GM19099 (cell line): ENCODE results near the gene ANKRD13B.

Experiments
- POLR2A ChIP-seq: IDR thresholded peaks from 3 replicates; pipeline ENCODE4 v1.6.1; 2011; ENCODE audit warnings: low read depth; ENCODE audit not compliant: insufficient read length; ENCODE audit errors: extremely low read depth

Gene ANKRD13B

GRCh38 chr17:29653995-29654714 lies 61.2 kb downstream of the ANKRD13B start:
- no peak for TF ChIP-seq POLR2A

GRCh38 chr17:29655323-29655722 lies 62.4 kb downstream of the ANKRD13B start:
- TF ChIP-seq POLR2A = no peak

- TF ChIP-seq POLR2A = no peak
These were observed 66.2 kb downstream of the ANKRD13B start for GRCh38 chr17:29659155-29659554.

GRCh38 chr17:29661213-29661612 lies 68.3 kb downstream of the ANKRD13B start:
- no peak for TF ChIP-seq POLR2A

- TF ChIP-seq POLR2A = no peak
These were observed 70.2 kb downstream of the ANKRD13B start for GRCh38 chr17:29663155-29663554.
